HG02588 (cell line): ENCODE data around the gene SPATA46.

Experiments used
- ATAC-seq: cut with Tn5 transposase; IDR thresholded peaks from one replicate; pipeline ENCODE4 v1.9.1; 2021; ENCODE audit warnings: mild to moderate bottlenecking, moderate library complexity; ENCODE audit not compliant: unreplicated experiment

The SPATA46 gene

DNA sequence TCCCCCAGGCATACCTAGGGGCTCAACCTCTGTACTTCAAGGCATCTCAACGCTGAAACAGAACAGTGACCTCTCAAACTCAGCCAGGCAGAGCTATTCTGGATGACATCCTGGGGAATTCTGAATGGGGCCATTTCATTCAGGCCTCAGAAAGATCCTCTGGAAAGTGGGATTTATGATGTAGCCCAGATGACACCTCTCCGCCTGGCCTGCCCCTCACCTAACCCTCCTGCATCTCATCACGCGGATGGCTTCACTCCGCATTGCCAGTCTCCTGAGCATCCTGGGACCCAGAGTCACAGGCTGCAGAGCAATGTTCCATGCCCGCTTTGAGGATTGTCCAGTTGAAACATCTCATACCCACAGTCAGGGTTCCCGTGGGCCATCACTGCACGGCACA, 1.2 kb downstream of the SPATA46 start:
- ATAC-seq = no peak

GRCh38 chr1:162374406-162374805, 2.2 kb downstream of the SPATA46 start:
- no peak for ATAC-seq

DNA sequence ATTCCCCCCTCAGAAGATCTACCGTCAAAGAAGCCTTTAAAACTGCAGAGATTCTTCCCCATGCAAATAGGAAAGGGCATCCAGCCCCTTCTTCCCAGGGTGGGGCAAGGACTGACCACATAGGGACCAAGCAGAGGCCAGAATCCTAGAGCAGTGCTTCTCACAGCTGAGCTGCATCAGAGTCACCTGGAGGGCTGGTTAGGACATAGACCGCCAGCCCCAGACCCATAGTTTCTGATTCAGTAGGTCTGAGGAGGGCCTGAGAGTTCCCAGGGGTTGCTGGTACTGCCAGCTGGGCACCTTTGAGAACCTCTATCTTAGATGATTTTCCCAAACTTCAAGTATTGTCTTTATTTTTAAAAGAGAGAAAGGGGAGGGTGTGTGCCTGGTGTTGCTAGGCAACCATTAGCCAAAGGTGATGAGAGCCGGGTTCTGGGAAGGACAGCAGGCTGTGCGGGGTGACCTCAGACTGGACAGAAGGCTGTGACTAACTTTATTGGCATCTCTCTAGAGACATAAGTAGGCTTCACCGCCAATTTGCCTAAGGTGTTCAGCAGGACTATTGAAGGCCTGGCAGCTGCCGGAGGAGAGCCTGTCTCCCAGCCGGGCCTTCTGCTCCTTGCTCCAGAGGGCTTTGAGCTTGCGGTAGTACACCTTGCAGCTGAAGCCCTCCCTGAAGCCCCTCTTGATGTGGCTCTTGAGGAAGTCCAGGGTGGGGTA, 3.0 kb downstream of the SPATA46 start:
- no peak for ATAC-seq

DNA sequence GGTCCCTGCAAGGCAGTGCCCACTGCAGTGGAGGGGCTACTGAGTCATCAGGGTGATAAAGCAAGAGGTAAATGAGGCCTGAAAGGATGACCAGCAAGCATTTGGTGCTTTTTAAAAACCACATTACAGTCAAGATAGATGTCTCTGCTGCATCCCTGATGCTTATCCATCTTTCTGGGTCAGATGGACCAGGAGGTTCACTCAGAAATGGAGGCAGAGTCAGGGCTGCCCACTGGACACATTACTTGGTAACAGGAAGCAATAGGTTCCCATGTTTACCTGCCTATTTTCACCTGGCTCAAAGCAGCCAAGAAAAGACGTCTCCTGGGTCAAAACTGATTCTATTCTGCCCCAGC, 3.6 kb downstream of the SPATA46 start:
- no peak for ATAC-seq

DNA sequence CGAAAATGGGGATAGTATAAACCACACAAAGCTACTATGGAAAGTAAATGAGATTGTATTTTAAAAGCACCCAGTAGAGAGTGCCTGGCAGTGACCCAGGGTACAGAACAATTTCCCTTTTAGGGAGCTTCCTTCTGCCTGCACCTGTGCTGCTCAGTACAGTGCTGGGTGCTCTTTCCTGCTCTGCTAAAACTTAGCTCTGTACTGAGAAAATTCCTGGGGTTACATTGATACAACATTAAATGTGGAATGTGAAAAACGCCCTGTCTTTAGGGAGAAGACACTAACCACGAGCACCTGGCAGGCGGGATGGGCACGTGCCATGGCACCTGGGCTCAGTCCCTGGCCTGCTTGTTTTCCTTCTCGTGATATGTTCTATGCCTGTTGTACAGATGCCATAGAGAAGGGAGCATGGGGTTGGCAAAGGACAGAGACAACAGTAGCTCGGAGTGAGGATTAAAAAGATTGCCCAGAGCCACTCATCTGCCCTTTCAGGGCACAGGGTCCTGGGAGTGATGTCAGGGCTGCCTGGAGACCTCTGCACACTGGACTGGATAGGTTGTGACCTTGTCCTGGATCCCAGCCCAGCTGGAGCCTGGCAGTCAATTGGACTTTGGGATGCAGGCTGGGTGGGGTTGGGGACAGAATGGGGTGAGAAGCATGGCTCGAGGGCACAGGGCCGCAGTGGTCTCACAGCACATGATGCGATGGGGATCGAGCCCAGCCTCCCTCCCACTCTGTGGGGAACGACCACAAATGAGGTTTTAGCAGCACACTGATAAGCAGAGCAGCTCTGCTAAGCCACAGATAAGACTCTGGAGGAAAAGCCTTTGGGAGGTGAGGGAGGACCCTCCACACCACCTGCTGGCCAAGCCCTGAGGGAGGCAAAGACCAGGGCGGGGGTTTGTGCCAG, 4.2 kb downstream of the SPATA46 start:
- no peak for ATAC-seq

- no peak for ATAC-seq
These were observed 5.0 kb downstream of the SPATA46 start for GRCh38 chr1:162371611-162372010.

DNA sequence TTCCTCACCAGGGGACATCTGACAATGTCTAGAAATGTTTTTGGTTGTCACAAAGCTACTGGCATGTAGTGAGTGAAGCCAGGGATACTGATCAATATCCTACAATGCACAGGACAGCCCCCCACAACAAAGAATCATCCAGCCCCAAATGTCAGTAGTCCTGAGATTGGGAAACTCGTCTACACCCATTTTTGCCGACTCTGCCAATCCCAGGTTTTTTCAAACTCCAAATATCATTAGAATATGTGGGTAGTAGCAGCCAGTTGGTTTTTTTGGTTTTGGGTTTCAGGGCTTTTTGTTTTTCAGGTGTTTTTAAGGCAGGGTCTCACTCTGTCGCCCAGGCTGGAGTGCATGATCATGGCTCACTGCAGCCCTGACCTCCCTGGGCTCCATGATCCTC, 5.9 kb downstream of the SPATA46 start:
- ATAC-seq = no peak

- ATAC-seq = no peak
These were observed 6.5 kb downstream of the SPATA46 start for GRCh38 chr1:162370161-162370560.

GRCh38 chr1:162369571-162369970, 7.1 kb downstream of the SPATA46 start:
- ATAC-seq = no peak

DNA sequence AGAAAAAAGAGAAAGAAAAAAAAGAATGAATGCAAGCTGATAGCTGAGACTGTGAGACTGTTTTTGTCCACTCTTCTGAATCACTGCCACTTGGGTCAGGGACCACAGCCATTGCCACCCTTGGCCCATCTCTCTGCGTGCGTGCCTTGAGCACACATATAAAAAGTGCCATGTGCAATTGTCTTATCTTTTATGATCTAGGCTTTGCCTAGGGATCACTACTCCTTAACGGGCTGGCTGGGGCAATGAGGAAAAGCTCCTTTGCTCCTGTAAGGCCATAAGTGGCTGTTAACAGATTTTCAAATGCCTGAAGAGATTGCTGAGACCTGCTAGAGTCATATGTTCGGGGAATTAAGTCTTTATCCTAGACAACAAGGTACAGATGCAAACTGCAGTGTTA, 8.2 kb downstream of the SPATA46 start:
- no peak for ATAC-seq

GRCh38 chr1:162367772-162368171, 8.9 kb downstream of the SPATA46 start:
- no peak for ATAC-seq

GRCh38 chr1:162367073-162367472, 9.6 kb downstream of the SPATA46 start:
- no peak for ATAC-seq

- no peak for ATAC-seq
These were observed 10.0 kb downstream of the SPATA46 start for GRCh38 chr1:162366671-162367070.

- ATAC-seq = no peak
These were observed 10.5 kb downstream of the SPATA46 start for GRCh38 chr1:162366149-162366548.

DNA sequence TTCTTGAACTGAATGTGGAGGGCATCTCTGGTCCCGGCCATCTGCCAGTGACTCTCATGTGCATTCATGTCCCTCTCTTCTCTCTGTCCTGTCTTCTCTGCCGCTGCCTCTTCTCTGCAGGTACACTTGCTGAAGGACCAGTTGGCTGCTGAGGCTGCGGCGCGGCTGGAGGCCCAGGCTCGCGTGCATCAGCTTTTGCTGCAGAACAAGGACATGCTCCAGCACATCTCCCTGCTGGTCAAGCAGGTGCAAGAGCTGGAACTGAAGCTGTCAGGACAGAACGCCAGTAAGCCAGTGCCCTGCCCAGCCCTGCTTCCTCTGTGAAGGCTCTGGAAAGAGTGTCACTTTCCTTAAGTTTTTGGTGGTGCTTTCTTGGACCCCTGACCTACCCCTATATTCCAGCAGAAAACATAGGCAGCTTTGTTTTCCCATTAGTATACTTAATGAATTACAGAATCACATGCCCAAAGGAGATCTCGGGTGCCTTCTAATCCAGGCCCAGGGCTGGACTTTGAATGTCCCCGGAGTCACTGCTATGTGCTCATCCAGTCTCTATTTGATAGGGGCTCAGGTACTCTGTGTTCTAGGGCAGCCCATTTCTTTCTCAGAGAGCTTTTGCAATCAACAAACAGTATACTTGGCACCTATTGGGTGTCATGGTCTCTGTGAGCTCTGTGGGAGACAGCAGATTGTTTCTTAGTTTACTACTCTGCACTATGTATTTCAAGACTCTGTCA, 11.2 kb downstream of the SPATA46 start:
- ATAC-seq = no peak

DNA sequence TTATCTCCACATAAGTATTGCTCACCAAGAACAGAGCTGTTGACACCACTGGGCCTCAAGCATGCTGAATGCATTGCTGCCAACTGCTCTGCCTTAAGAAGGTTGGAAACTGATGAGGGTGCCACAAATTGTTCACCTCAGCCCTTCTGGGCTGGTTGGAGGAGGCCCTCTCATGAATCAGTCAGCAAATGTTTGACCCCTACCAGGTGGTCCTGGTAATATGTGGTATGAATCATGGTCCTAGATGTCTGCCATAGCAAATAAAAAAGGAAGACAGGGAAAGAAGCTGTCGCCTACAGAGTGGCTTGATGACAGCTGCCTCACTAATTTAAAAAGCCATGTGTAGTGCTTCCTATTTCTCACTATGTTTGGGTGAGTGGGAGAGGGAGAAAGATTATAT, 12.2 kb downstream of the SPATA46 start:
- no peak for ATAC-seq

GRCh38 chr1:162363823-162364222, 12.8 kb downstream of the SPATA46 start:
- no peak for ATAC-seq

GRCh38 chr1:162361349-162361748, 15.3 kb downstream of the SPATA46 start:
- peak; percentile 26 for ATAC-seq

DNA sequence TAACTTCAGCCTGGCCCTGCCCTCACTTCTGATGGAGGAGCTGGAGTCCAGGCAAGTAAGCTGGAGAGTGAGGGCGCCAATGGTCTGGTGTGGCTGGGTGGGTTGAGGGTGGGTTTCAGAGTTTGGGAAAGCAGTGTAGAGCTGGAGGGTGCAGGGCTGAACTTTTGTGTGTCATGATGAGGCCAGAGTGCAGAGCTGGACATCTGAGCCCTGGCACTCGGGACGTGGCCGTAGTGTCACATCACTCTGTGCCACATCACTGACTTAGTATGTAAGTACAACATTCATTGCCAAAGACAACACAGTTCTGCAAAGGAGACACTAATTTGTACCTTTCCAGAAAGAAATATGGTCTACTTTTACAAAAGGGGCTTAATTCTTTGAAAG, 15.8 kb downstream of the SPATA46 start:
- ATAC-seq = no peak

GRCh38 chr1:162360237-162360873, 16.3 kb downstream of the SPATA46 start:
- ATAC-seq = no peak
